GM23338 (cell line): Measurements from ENCODE around the gene MYOCD.

Experiments used
- CREB1 ChIP-seq: fragments of 250-450 bp; sonication (Bioruptor Pico); IDR thresholded peaks from 2 replicates; pipeline ENCODE4 v1.5.0; 2020; ENCODE audit warnings: low read depth, mild to moderate bottlenecking, moderate library complexity
- EZH2 ChIP-seq: fragments of 200-600 bp; sonication (generic); IDR thresholded peaks from one replicate; pipeline ENCODE4 v1.8.0; 2017; ENCODE audit warnings: antibody characterized with exemption, mild to moderate bottlenecking, low read depth; ENCODE audit not compliant: unreplicated experiment
- EZH2phosphoT487 ChIP-seq: fragments of 200-600 bp; sonication (generic); IDR thresholded peaks from one replicate; pipeline ENCODE4 v1.8.1; 2018; ENCODE audit warnings: antibody characterized with exemption; ENCODE audit not compliant: unreplicated experiment
- POLR2AphosphoS5 ChIP-seq: IDR thresholded peaks from 2 replicates; pipeline ENCODE4 v1.6.1; 2016; ENCODE audit warnings: antibody characterized with exemption, low read depth
- STAT1 ChIP-seq: IDR thresholded peaks from one replicate; pipeline ENCODE4 v1.6.1; 2016; ENCODE audit warnings: antibody characterized with exemption; ENCODE audit not compliant: unreplicated experiment
- ZNF114 ChIP-seq: fragments of 250-450 bp; sonication (Bioruptor Pico); IDR thresholded peaks from 2 replicates; pipeline ENCODE4 v1.5.0; 2020; ENCODE audit warnings: mild to moderate bottlenecking, moderate library complexity
- TF ChIP-seq, protein P1 (sequence below), 2 experiments: fragments of 200-600 bp in 1 of 2; sonication (generic) in 1 of 2; conservative IDR thresholded peaks; 2 replicates each; pipeline versions ENCODE4 v1.5.1 to v1.6.1; 2016 to 2017; ENCODE audit warnings: antibody characterized with exemption in 2 of 2, low read depth in 2 of 2, mild to moderate bottlenecking in 2 of 2, moderate library complexity in 1 of 2
- TF ChIP-seq, protein P2 (sequence below): IDR thresholded peaks from one replicate; pipeline ENCODE4 v1.6.1; 2018; ENCODE audit warnings: antibody characterized with exemption; ENCODE audit not compliant: unreplicated experiment

DNA sequence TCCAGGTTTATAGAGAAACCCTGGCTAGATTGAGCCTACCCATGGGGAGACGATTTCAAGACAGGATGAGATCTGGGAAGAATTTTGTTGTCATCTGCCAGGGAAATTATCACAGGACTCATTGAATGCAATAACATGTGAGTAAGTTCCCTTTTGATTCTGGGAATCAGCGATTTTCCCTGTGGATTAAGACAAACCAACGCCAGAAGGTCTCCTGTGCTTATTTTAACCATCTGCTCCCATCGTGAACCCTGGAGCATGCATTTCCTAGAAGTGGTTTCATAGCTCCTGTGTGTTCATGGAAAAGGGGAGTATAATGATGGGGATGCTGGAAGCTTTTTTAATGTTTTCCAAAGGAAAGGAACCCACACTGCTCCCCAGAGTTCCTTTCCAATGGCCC lies 102.6 kb downstream of the MYOCD start:
- TF ChIP-seq, protein P1, sequence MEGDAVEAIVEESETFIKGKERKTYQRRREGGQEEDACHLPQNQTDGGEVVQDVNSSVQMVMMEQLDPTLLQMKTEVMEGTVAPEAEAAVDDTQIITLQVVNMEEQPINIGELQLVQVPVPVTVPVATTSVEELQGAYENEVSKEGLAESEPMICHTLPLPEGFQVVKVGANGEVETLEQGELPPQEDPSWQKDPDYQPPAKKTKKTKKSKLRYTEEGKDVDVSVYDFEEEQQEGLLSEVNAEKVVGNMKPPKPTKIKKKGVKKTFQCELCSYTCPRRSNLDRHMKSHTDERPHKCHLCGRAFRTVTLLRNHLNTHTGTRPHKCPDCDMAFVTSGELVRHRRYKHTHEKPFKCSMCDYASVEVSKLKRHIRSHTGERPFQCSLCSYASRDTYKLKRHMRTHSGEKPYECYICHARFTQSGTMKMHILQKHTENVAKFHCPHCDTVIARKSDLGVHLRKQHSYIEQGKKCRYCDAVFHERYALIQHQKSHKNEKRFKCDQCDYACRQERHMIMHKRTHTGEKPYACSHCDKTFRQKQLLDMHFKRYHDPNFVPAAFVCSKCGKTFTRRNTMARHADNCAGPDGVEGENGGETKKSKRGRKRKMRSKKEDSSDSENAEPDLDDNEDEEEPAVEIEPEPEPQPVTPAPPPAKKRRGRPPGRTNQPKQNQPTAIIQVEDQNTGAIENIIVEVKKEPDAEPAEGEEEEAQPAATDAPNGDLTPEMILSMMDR (conservative IDR thresholded peaks at IDR 0.05; ENCODE audit: low read depth in 2 of 2) = no peak
- no peak for TF ChIP-seq POLR2AphosphoS5
- TF ChIP-seq, protein P2, sequence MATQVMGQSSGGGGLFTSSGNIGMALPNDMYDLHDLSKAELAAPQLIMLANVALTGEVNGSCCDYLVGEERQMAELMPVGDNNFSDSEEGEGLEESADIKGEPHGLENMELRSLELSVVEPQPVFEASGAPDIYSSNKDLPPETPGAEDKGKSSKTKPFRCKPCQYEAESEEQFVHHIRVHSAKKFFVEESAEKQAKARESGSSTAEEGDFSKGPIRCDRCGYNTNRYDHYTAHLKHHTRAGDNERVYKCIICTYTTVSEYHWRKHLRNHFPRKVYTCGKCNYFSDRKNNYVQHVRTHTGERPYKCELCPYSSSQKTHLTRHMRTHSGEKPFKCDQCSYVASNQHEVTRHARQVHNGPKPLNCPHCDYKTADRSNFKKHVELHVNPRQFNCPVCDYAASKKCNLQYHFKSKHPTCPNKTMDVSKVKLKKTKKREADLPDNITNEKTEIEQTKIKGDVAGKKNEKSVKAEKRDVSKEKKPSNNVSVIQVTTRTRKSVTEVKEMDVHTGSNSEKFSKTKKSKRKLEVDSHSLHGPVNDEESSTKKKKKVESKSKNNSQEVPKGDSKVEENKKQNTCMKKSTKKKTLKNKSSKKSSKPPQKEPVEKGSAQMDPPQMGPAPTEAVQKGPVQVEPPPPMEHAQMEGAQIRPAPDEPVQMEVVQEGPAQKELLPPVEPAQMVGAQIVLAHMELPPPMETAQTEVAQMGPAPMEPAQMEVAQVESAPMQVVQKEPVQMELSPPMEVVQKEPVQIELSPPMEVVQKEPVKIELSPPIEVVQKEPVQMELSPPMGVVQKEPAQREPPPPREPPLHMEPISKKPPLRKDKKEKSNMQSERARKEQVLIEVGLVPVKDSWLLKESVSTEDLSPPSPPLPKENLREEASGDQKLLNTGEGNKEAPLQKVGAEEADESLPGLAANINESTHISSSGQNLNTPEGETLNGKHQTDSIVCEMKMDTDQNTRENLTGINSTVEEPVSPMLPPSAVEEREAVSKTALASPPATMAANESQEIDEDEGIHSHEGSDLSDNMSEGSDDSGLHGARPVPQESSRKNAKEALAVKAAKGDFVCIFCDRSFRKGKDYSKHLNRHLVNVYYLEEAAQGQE = no peak
- no peak for TF ChIP-seq STAT1
- TF ChIP-seq ZNF114 (CRISPR knock-in tag) = no peak
- TF ChIP-seq EZH2 = no peak
- TF ChIP-seq CREB1 (CRISPR knock-in tag) = no peak
- no peak for TF ChIP-seq EZH2phosphoT487
